Globus pallidus (tissue), 1 donor: Measurements from ENCODE around the gene RSPRY1.

Experiments used
- DNase-seq: peaks from one replicate; pipeline ENCODE4 v3.0.0-alpha.2; 2015; ENCODE audit warnings: low spot score

Gene RSPRY1

GRCh38 chr16:57185945-57186871, at the start of gene RSPRY1, which contains the start of gene PSME3IP1:
Gene RSPRY1 (plus strand): TSS chr16:57186329. CDS start chr16:57204659, 18,330 bp downstream.
Gene PSME3IP1 (minus strand): TSS chr16:57186039. CDS start chr16:57173854, 12,185 bp downstream.
- peak; percentile 100 for DNase-seq

GRCh38 chr16:57137043-57137442, 49.1 kb upstream of the RSPRY1 start:
- DNase-seq, result no peak

- no peak for DNase-seq
Measured at GRCh38 chr16:57137566-57138273, 48.4 kb upstream of the RSPRY1 start.

GRCh38 chr16:57138281-57138935, 47.7 kb upstream of the RSPRY1 start:
- no peak for DNase-seq

DNA sequence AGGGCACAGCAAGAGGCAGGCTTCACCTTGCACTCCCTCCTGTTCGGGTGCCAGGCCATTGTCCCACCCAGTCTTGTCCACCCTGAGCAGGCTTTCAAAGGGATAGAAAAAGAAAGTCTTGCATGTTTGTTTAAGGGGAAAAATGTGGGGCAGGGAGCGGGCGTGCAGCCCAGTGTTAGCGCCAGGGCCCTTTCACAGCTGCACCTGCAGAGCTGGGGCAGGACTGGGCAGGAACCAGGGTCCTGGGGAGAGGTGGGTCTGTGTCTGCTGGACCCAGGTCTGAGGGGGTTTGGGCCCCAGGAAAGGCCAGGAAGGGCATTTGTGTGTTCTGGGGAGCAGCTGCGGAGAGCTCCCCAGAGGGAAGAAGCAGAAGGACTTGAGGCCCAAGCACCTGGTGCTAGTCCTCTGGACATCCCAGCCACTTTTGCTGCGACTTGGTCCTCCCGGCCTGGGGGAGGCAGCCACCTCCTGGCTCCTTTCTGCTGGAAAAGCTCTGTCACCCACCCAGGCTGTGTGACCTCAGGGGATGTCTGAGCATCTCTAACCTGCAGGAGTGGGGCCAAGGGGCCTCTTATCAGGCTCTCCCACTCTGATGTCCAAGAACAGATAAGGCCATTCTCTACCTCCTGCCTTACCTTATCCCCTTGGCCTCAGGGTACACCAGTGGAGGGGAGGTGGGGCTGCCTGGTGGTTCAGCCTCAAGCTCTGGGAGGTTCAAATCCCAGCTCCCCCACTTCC, 45.0 kb upstream of the RSPRY1 start:
- no peak for DNase-seq

- DNase-seq, result no peak
Measured at GRCh38 chr16:57141822-57142631, 44.1 kb upstream of the RSPRY1 start.

- peak; percentile 98 for DNase-seq
Measured at GRCh38 chr16:57143149-57143921, 42.8 kb upstream of the RSPRY1 start.

- no peak for DNase-seq
Measured at GRCh38 chr16:57144027-57144426, 42.1 kb upstream of the RSPRY1 start.

DNA sequence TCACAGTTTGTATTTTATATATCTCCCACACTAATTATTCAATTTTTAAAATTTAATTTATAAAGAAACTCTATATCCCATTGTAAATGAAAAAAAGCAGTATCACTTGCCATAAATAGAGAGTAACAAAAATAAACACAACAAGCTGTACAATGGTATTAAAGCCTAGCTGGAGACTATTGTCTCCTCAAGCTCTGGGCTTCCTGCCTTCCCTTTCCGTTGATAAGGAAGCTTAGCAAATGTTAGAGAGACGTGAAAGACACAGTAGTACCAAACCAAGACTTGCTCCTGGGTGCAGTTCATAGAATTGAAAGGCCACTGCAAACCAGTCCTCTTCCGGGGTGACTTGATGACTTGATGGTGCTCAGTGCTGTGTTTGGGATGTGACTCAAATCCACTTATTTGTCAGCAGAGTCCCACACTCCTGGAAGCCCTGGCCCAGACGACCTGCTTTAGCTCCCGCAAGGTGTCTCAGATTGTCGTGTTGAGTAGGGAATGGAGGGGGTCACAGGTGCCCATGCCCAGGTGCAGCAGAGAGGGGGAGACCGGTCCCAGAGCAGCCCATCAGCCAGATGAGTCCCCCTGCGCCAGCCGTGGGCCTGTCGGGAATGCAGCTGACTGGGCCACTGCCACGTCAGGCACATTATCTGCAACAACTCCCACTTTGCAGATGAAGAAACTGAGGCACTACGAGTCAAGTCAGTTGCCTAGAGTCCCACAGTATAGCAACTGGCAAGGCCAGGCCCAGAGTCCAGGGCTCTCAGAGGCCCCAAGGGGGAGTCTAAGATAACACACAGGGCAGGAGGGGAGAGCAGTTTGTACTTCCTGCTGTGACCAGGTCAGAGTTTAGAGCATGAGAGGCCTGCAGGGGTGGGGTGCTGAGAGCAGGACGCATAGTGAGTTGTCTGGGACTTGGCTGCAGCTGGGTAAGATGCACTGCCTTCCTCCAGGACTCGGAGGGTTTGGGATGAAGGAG, 40.8 kb upstream of the RSPRY1 start:
- DNase-seq, result no peak

GRCh38 chr16:57146040-57146647, 40.0 kb upstream of the RSPRY1 start:
- no peak for DNase-seq

DNA sequence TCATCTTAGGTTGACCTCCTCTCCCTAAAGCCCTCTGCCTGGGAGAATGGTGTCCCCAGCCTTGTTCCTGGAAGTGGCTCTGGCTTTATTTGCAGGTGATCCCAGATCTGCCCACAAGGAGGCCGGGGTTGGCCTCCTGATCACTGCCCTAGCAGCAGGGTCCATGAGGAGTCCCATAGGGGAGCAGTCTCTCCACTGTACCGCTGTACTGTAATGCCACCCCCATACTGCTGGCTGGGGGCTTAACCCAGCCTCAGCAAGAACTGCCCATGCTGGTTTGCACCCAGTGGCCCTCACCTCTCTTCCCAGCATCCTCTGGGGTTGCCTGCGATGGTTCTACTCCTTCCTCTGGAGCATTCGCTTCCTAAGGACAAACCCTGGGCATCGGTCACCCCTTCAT, 39.4 kb upstream of the RSPRY1 start:
- DNase-seq, result no peak

DNA sequence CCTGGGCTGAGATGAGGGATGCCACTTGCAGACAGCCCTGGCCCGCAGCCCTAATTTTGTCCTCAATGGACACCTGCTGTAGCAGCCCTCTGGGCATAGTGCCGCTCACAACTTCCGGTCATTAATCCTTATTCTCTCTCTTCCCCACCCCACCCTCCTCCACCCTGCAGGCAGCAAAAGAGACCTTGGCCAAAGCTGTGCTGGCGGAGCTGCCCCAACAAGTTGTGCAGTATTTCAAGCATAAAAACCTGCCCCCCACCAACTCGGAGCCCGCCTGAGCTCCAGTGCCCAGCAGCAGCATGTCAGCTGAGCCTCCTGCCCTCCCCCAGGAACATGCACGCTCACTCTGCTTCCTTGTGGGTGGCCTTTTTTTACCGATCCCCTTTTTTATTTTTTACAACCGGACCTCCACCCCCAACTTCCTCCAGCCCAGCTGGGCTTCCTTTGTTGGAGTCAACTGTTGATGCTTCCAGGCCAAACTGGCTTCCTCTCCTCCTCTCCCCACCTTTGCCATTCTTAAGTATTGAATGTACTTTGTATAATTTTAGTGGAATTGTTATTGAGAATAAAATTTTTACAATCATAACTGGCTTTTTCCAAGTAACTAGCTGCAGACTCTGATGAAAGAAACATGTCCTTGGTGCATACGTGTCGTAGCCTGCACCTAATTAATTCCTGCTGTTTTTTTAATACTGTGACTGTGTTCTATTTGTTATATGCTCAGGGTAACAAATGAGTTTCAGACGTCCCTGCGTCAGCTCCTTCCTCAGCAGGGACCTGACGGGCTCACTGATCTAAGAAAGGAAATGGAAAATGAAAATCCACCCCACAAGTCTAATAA, 38.5 kb upstream of the RSPRY1 start:
- no peak for DNase-seq

DNA sequence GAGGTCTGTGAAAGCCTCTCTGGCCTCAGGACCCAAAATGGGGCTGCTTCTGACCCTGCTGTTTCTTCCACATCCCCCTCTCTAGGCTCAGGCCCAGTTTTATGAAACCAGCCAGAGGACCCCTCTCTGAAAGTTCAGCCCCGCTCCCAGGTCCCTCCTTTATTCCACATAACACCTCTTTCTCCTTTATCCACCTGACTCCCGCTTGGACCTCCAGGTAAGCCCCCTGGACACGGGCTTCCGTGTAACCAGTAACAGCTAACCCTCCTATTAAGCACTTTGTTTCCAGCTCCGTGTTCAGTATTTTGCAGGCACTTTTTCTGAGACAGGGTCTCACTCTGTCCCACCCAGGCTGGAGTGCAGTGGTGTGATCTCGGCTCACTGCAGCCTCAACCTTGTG, 37.6 kb upstream of the RSPRY1 start:
- DNase-seq, result no peak

DNA sequence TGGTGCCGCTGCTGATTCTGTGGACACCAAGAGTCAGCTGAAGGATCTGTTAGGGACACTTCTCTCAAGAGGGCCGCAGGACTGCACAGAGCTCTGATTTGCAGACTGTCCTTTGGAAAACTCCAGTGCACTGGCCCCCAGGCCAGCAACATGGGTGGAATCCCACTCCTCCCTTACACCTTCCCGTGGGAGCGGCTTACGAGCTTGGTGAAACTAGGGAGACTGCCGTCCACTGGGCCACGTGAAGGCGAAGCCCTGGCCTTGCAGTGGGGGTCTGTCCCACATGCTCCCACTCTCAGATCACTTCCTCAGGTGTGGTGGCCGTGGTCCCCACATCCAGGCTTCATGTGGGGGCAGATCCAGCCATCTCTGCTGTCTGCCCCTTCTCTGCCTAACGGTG, 36.7 kb upstream of the RSPRY1 start:
- DNase-seq, result no peak

- DNase-seq, result no peak
Measured at GRCh38 chr16:57150682-57151330, 35.3 kb upstream of the RSPRY1 start.

GRCh38 chr16:57151369-57151768, 34.8 kb upstream of the RSPRY1 start:
- no peak for DNase-seq
